H1 (cell line): Measurements from ENCODE around the gene UGGT2. TPM values are rescaled to one million over a fixed set of nuclear protein-coding genes. Genes with fewer than 3 reads are reported as not detected.

Source experiments
- CBX5 ChIP-seq: fragments of 300-800, 300-1000 bp; sonication (generic); IDR thresholded peaks from 2 replicates; pipeline ENCODE4 v1.7.1; 2016; ENCODE audit warnings: antibody characterized with exemption, low read length, low read depth
- CTBP2 ChIP-seq: IDR thresholded peaks from 2 replicates; pipeline ENCODE4 v1.7.0; 2011; ENCODE audit warnings: borderline replicate concordance, mild to moderate bottlenecking, moderate library complexity, mixed read lengths, low read length; ENCODE audit not compliant: insufficient read depth, insufficient read length
- PHF8 ChIP-seq: fragments of 200-600 bp; sonication (generic); conservative IDR thresholded peaks from 2 replicates; pipeline ENCODE4 v1.7.1; 2012; ENCODE audit warnings: low read depth, mild to moderate bottlenecking, inconsistent platforms, low read length, moderate library complexity
- SIRT6 ChIP-seq: IDR thresholded peaks from one replicate; pipeline ENCODE4 v1.7.1; 2012; ENCODE audit warnings: low read length, inconsistent platforms
- polyA plus RNA-seq, 7 experiments: library from polyadenylated mRNA; depleted of rRNA in 3 of 7; stranded (reverse) in 5 of 7; unstranded in 2 of 7; fragments of >200 nt in 5 of 7; fragments of 200-250 nt in 2 of 7; gene quantifications; 1 replicate in 5 of 7; 2 replicates in 1 of 7; 4 replicates in 1 of 7; pipeline versions ENCODE4 v1.2.1 to v1.2.3, GENCODE V29; 2011 to 2013; ENCODE audit warnings: missing spikeins in 2 of 7, mixed read lengths in 2 of 7
- total RNA-seq: library from RNA; stranded (reverse); fragmentation: NEBNext Ultra II Directional; extraction: Animal tissue kit (Norgen Biotek cat#: 25700); gene quantifications from 2 replicates; pipeline ENCODE4 v1.2.1, GENCODE V29; 2021

UGGT2 gene
- total and polyA plus RNA-seq, 2 of the 8 experiments (the other 6 are each of a cell fraction or from before 2014, with no cell fraction given) = 5.9 to 25.1 TPM

DNA sequence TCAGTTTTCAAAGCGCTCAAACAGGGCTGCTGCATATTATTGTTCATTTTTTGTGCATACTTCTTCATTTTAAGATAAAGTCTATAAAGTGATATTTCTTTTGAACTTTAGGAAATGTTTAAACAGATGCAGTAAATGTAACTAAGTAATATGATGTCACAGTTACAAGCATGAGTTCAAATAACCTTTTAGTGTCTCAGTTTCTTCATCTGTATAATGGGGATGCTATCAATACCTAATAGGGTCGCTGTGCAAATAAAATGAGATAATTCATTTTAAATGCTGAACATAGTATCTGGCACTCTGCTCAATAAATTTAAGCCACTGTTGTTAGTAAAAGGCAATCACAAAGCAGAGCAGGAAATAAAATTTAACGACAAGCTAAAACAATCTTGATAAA is 97.5 kb downstream of the UGGT2 start (continued):
- TF ChIP-seq CTBP2 = no peak
- no peak for TF ChIP-seq SIRT6
- no peak for TF ChIP-seq CBX5
- no peak for TF ChIP-seq PHF8
